ENCODE measurements around the gene MRPS18A. TPM values are rescaled to one million over a fixed set of nuclear protein-coding genes. Genes with fewer than 3 reads are reported as not detected.

The MRPS18A gene
- total and polyA plus RNA-seq, 9 of the 15 experiments (the other 6 are each of a cell fraction or from before 2014, with no cell fraction given), result 87.5 to 243 (median 125) TPM

- TF ChIP-seq TOE1 (IDR thresholded peaks at IDR 0.05; ENCODE audit: borderline replicate concordance), result no peak
- TF ChIP-seq TOE1 (CRISPR knock-in tag; IDR thresholded peaks at IDR 0.05; ENCODE audit: borderline replicate concordance, low read depth), result no peak
- TF ChIP-seq ZNF24 (IDR thresholded peaks at IDR 0.05), result no peak
- TF ChIP-seq GABPA (tag; conservative IDR thresholded peaks at IDR 0.05; ENCODE audit: low read depth), result peak; percentile 76
- 0 out of 2 replicates have a peak, but pooled peaks have one; percentile 47 for TF ChIP-seq MTA3 (IDR thresholded peaks at IDR 0.05; ENCODE audit: borderline replicate concordance)
- peak; percentile 61; the same call in 1 of the 2 replicates for TF ChIP-seq VEZF1 (CRISPR knock-in tag; IDR thresholded peaks at IDR 0.05)
- no peak for TF ChIP-seq POLR3A (IDR thresholded peaks at IDR 0.05; ENCODE audit: borderline replicate concordance, extremely low read depth, insufficient read depth, insufficient read length)
- peak; percentile 69; the same call in 1 of the 2 replicates for TF ChIP-seq ZNF584 (CRISPR knock-in tag; IDR thresholded peaks at IDR 0.05; ENCODE audit: low read depth)
- no peak for TF ChIP-seq BRCA1 (IDR thresholded peaks at IDR 0.05)
- TF ChIP-seq BRCA1 (CRISPR knock-in tag; IDR thresholded peaks at IDR 0.05), result no peak
- no peak for TF ChIP-seq MXI1 (IDR thresholded peaks at IDR 0.05; ENCODE audit: low read depth, low read length)
- peak in 1 of 2 experiments; percentile 20; a peak in 2 of 4 replicates for TF ChIP-seq TRIM24 (IDR thresholded peaks at IDR 0.05)
- TF ChIP-seq PREB (CRISPR knock-in tag; IDR thresholded peaks at IDR 0.05), result no peak
- TF ChIP-seq E2F8 (IDR thresholded peaks at IDR 0.05; ENCODE audit: low read depth, partially characterized antibody), result no peak
- no peak for TF ChIP-seq NEUROD1 (IDR thresholded peaks at IDR 0.05; ENCODE audit: borderline replicate concordance, low read depth, low read length, partially characterized antibody)
- TF ChIP-seq PTBP1 (IDR thresholded peaks at IDR 0.05; ENCODE audit: low read depth, low read length), result no peak
- TF ChIP-seq MITF (IDR thresholded peaks at IDR 0.05), result no peak
- no peak for TF ChIP-seq ZKSCAN3 (CRISPR knock-in tag; IDR thresholded peaks at IDR 0.05)
- peak; percentile 30; the same call in 1 of the 2 replicates for TF ChIP-seq ZBTB17 (CRISPR knock-in tag; IDR thresholded peaks at IDR 0.05)
Observed at GRCh38 chr6:43733471-43734293, 46.1 kb upstream of the MRPS18A start (continued).
